Duodenal mucosa (tissue), 2 donors: ENCODE data around the gene STX18.
"Not testable (repeated sequence)": the region's sequence is repeated elsewhere in the genome, so short reads cannot be mapped to it uniquely, and the experiment has no call there.

Experiments used
- H3K27ac ChIP-seq: one replicate; pipeline ENCODE4 v1.7.0; 2013; ENCODE audit warnings: low read depth, low read length
- H3K27me3 ChIP-seq, 2 donors: one replicate each; pipeline ENCODE4 v1.7.0; 2013; ENCODE audit warnings: low read length in 2 of 2, control low read depth in 1 of 2; ENCODE audit not compliant: insufficient read depth in 2 of 2, control insufficient read depth in 1 of 2
- H3K36me3 ChIP-seq, 2 donors: one replicate each; pipeline ENCODE4 v1.7.0; 2013; ENCODE audit warnings: low read length in 2 of 2, control low read depth in 1 of 2; ENCODE audit not compliant: insufficient read depth in 2 of 2, control insufficient read depth in 1 of 2
- H3K4me1 ChIP-seq, 2 donors: one replicate each; pipeline ENCODE4 v1.7.0; 2013; ENCODE audit warnings: low read length in 2 of 2, control low read depth in 1 of 2; ENCODE audit not compliant: insufficient read depth in 2 of 2, control insufficient read depth in 1 of 2
- H3K4me3 ChIP-seq, 2 donors: one replicate each; pipeline ENCODE4 v1.7.0; 2013; ENCODE audit warnings: low read length in 2 of 2, low read depth in 1 of 2
- H3K9ac ChIP-seq, 2 donors: one replicate each; pipeline ENCODE4 v1.7.0; 2013; ENCODE audit warnings: low read length in 2 of 2, low read depth in 1 of 2
- H3K9me3 ChIP-seq, 2 donors: one replicate each; pipeline ENCODE4 v1.7.0; 2013; ENCODE audit warnings: low read length in 2 of 2, control low read depth in 1 of 2; ENCODE audit not compliant: control insufficient read depth in 1 of 2

STX18 gene

DNA sequence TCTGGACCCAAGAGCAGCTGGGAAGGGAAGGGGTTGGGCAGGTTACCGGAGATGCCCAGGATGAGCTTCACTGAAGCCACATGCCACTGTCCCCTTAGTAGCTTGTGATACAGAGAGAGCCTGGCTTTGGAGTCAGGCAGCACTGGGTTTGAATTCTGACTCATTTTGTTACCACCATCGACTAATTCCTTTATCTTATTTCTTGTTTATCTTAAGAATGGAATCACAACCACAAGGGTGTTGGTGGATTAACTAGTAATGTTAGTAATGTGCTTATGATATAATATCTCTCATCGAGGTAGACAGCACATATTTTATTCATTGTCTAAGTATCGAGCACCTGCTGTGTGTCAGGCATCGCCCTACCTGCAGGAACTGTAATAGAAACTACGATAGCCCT lies 17.7 kb upstream of the STX18 start:
- Histone ChIP-seq H3K36me3 (peaks cover 0 to 3% of the 10 kb centered on the region in 2 donors), H3K4me1 (no peaks in the 10 kb centered on the region), H3K4me3 (no peak overlapping the region), H3K27me3 (no peaks in the 10 kb centered on the region), H3K27ac (no peak overlapping the region), H3K9me3 (no peaks in the 10 kb centered on the region), H3K9ac (no peak overlapping the region)

DNA sequence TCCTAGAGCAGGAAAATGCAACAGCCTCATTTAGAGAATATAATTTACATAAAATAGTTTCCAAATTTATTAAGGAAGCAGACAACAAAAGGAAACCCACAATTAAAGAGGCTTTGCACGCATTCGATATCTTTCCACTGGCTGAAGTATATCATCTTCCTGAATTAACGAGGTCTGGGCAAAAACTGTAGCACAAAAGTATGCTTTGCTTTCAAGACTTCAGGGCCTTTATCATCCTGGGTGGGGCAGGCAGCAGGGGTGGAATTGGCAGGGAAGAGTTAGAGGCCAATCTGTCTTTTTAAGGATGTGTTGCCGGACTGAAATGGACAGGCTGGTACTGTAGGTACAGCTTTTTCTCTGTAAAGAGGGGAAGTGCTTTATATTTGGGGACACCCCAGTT lies 17.0 kb upstream of the STX18 start:
- no peaks in the 10 kb centered on the region for H3K4me1 ChIP-seq
- H3K27me3 ChIP-seq, result no peaks in the 10 kb centered on the region
- no peak overlapping the region for H3K9ac ChIP-seq
- peaks cover 0 to 3% of the 10 kb centered on the region in 2 donors for H3K36me3 ChIP-seq
- no peak overlapping the region for H3K4me3 ChIP-seq
- H3K27ac ChIP-seq, result no peak overlapping the region
- H3K9me3 ChIP-seq, result no peaks in the 10 kb centered on the region

DNA sequence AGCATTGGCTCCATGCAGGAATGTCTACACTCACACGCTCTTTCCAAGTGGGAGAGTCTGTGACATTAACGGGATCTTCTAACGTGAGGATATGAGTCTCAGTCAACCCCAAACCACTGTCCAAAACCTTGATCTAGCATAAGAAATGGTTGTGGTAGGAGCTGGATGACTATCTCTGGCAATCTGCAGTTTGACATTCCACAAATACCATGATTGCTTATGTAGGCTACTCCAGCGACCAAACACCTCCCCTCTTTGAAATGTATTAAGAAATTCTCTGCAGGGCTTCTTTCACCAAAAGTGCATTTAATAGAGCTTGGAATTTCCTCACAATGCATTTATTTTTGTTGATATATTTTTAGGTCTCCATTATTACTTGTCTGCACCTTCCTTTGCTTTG lies 14.1 kb upstream of the STX18 start:
- Histone ChIP-seq H3K9ac (no peak overlapping the region), H3K27ac (no peak overlapping the region)

DNA sequence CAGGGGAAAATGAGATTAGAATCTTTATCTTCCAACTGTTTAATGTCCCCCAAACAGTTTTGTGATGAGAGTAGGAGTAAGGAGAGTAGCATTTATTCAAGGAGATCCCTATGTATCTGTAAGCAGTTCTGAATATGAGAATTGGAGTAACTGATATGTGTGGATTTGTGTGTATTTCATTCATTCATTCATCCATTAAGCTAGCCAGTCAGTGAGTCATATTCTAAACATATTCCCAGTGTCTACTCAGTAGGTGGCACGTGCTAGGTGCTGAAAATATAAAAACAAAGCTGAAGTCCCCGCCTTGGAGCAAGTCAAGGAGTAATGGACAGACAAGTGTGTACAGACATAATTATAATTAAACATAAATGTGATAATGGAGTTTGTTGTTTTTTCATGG lies 12.4 kb upstream of the STX18 start:
- Histone ChIP-seq H3K36me3 (peaks cover 4 to 11% of the 10 kb centered on the region in 2 donors), H3K27ac (no peak overlapping the region), H3K27me3 (no peaks in the 10 kb centered on the region), H3K4me3 (no peak overlapping the region), H3K9ac (no peak overlapping the region), H3K9me3 (no peaks in the 10 kb centered on the region), H3K4me1 (peaks cover 0 to 3% of the 10 kb centered on the region in 2 donors)

More for the DNA sequence above, 14.1 kb upstream of the STX18 start:
- Histone ChIP-seq H3K9me3 (no peaks in the 10 kb centered on the region), H3K4me1 (peaks cover 0 to 3% of the 10 kb centered on the region in 2 donors), H3K4me3 (no peak overlapping the region), H3K36me3 (peaks cover 4 to 10% of the 10 kb centered on the region in 2 donors), H3K27me3 (no peaks in the 10 kb centered on the region)

DNA sequence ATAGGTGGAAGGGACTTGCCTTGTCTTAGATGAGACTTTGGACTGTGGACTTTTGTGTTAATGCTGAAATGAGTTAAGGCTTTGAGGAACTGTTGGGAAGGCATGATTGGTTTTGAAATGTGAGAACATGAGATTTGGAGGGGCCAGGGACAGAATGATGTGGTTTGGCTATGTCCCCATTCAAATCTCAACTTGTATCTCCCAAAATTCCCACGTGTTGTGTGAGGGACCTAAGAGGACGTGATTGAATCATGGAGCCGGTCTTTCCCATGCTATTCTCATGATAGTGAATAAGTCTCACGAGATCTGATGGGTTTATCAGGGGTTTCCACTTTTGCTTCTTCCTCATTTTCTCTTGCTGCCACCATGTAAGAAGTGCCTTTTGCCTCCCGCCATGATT lies 10.2 kb upstream of the STX18 start:
- H3K27me3 ChIP-seq, H3K9ac ChIP-seq, H3K4me3 ChIP-seq, H3K27ac ChIP-seq, H3K4me1 ChIP-seq, H3K9me3 ChIP-seq: not testable (repeated sequence)
- H3K36me3 ChIP-seq, result peaks cover 4 to 25% of the 10 kb centered on the region in 2 donors

DNA sequence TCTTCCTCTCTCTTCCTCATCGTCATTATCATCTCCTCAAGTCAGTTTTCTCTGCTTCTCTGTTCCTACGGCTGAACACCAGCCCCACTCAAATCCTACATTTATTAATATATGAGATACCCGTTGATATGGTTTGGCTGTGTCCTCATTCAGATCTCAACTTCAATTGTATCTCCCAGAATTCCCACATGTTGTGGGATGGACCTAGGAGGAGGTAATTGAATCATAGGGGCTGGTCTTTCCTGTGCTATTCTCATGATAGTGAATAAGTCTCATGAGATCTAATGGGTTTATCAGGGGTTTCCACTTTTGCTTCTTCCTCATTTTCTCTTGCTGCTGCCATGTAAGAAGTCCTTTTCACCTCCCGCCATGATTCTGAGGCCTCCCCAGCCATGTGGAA lies 8.3 kb upstream of the STX18 start:
- not testable (repeated sequence) for H3K4me3 ChIP-seq, H3K4me1 ChIP-seq, H3K27ac ChIP-seq, H3K27me3 ChIP-seq, H3K9me3 ChIP-seq, H3K9ac ChIP-seq
- H3K36me3 ChIP-seq, result peaks cover 4 to 30% of the 10 kb centered on the region in 2 donors

DNA sequence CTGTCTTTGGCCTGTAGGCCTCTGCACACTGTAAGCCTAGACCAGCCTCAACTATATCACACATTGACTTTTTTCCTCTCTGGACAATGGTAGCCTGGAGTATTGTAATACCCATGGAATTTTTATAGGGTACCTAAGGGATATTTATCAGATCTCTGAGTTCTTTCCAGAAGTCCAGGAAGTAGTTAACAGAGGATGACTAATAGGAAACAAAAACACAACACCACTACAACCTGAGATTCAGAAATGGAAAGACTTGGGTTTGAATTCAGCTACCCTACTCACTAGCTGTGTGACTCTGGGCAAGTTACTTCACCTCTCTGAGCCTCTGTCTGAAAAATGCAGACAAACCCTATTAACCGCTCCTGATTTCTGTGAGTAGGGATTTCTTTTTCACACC lies 7.7 kb upstream of the STX18 start:
- Histone ChIP-seq H3K27me3 (no peaks in the 10 kb centered on the region), H3K36me3 (peaks cover 4 to 30% of the 10 kb centered on the region in 2 donors), H3K4me1 (peaks cover 0 to 3% of the 10 kb centered on the region in 2 donors), H3K9ac (no peak overlapping the region), H3K9me3 (no peaks in the 10 kb centered on the region), H3K4me3 (no peak overlapping the region), H3K27ac (no peak overlapping the region)

DNA sequence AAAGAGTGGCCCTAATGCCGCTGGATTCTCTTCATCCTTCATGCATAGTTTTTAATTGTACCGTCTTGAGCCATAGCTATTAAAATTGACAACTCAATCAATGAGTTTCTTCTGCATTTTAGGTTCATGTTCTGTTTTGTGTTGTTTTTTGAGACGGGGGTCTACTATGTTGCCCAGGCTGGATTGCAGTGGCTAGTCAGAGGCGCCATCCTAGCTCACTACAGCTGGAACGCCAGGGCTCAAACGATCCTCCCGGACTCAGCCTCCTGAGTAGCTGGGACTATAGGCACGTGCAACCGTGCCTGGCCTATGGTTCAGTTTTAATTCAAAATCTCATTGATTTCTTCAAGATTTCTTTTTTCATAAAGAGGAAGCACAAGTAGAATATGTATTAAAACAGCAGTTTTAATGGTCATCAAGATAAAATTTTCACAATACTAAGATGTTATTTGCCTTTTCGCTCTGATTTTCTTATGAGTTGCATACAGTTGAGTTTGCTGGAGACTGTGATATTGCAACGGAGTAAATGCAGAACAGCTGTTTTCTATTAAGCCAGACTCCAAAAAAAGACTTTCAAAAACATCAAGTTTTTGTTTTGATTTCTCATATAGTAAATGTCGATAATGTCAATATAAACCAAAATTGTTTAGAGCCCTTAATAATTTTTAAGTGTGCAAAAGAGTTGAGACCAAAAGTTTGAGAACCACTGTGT lies 1.1 kb upstream of the STX18 start:
- Histone ChIP-seq H3K9me3 (no peaks in the 10 kb centered on the region), H3K4me1 (peaks cover 21 to 24% of the 10 kb centered on the region in 2 donors), H3K4me3 (peak overlapping the region; percentile 78 to 94), H3K27me3 (no peaks in the 10 kb centered on the region), H3K36me3 (peaks cover 0 to 14% of the 10 kb centered on the region in 2 donors), H3K9ac (peak overlapping the region; percentile 83 to 96), H3K27ac (no peak overlapping the region)

DNA sequence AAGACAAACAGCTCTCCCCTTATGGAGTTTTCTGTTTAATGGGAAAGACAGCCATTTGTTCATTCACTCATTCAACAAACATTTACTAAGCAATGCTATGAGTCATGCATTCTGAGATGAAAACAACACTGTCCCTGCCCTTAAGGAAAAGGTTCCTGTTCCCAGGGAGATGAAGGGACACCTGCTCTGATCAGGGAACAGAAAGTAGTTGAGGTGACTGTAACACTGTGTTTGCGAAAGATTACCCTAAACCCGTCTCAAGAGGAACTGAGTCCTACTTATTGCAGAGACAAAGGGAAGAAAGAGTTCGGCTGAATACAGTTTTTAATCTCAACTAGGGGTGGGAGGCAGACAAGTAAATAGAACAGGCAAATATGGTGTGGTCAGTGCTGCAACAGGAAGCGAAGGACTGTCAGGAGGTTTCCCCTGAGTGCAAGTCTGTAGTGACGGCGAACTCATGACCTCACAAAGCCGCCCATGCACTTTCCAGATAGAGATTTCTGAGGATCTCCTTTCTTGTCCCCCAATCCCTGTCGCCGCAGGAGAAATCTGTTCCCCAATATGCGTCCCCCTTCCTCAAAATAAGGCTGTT lies 712 bp downstream of the STX18 start:
- no peaks in the 10 kb centered on the region for H3K9me3 ChIP-seq
- H3K36me3 ChIP-seq, result peaks cover 0 to 4% of the 10 kb centered on the region in 2 donors
- H3K27ac ChIP-seq, result peak overlapping the region; percentile 67
- H3K4me1 ChIP-seq, result peaks cover 21 to 24% of the 10 kb centered on the region in 2 donors
- peak overlapping the region; percentile 87 to 96 for H3K9ac ChIP-seq
- H3K4me3 ChIP-seq, result peak overlapping the region; percentile 78 to 94
- no peaks in the 10 kb centered on the region for H3K27me3 ChIP-seq

DNA sequence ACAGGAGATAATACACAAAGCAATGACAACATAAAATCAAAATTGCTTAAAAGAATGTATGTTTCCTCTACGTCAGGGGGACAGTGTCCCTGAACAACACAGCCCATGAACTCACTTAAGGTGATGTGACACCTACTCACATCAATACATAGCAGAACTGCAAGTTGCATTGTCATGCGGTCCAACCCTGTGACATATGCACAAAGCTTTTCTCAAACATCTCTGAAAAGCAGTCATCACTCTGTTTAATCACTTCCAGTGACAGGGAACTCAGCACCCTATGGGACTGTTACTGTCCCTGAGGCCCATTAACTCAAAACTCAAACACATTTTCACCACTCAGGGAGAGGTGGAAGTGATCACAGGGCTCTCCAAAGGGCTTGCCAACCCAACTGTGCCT lies 2.4 kb downstream of the STX18 start:
- H3K4me3 ChIP-seq, result no peak overlapping the region
- no peaks in the 10 kb centered on the region for H3K27me3 ChIP-seq
- H3K27ac ChIP-seq, result no peak overlapping the region
- H3K36me3 ChIP-seq, result no peaks in the 10 kb centered on the region
- no peaks in the 10 kb centered on the region for H3K9me3 ChIP-seq
- no peak overlapping the region for H3K9ac ChIP-seq
- H3K4me1 ChIP-seq, result peaks cover 21 to 24% of the 10 kb centered on the region in 2 donors
